DND-41 (cell line): ENCODE data around the gene TCF7L1.

ENCODE experiments used
- ATAC-seq: fragments of 200-7000 bp; cut with Tn5 transposase; 3 replicates; pipeline ENCODE4 v1.9.1; 2021; ENCODE audit warnings: low read depth; ENCODE audit not compliant: insufficient read depth
- DNase-seq: peaks from one replicate; pipeline ENCODE4 v3.0.0-alpha.2; 2020
- H2AFZ ChIP-seq: 2 replicates; pipeline ENCODE4 v1.6.0; 2012; ENCODE audit warnings: low read depth, low read length
- H3K27ac ChIP-seq: 2 replicates; pipeline ENCODE4 v1.5.1; 2012; ENCODE audit warnings: low read length, inconsistent platforms
- H3K27me3 ChIP-seq: fragments of 200-600 bp; sonication (generic); 2 replicates; pipeline ENCODE4 v1.6.0; 2012; ENCODE audit warnings: low read length, mild to moderate bottlenecking, inconsistent platforms; ENCODE audit not compliant: insufficient read depth, poor library complexity
- H3K36me3 ChIP-seq: 2 replicates; pipeline ENCODE4 v1.5.1; 2012; ENCODE audit warnings: low read length, inconsistent platforms; ENCODE audit not compliant: insufficient read depth
- H3K4me1 ChIP-seq: 2 replicates; pipeline ENCODE4 v1.5.1; 2012; ENCODE audit warnings: mild to moderate bottlenecking, low read length; ENCODE audit not compliant: insufficient read depth
- H3K4me2 ChIP-seq: 2 replicates; pipeline ENCODE4 v1.6.0; 2012; ENCODE audit warnings: mild to moderate bottlenecking, moderate library complexity, low read length, inconsistent platforms; ENCODE audit not compliant: insufficient read depth
- H3K4me3 ChIP-seq, 2 experiments: fragments of 200-600 bp in 1 of 2; shearing (Covaris generic) in 1 of 2; 2 replicates each; pipeline ENCODE4 v1.5.1; 2012 to 2016; ENCODE audit warnings: inconsistent platforms in 2 of 2, low read length in 2 of 2, mild to moderate bottlenecking in 2 of 2, low read depth in 1 of 2, moderate library complexity in 1 of 2
- H3K79me2 ChIP-seq: 2 replicates; pipeline ENCODE4 v1.6.0; 2012; ENCODE audit warnings: low read length, inconsistent platforms; ENCODE audit not compliant: insufficient read depth
- H3K9ac ChIP-seq: 2 replicates; pipeline ENCODE4 v1.6.0; 2012; ENCODE audit warnings: low read depth, mild to moderate bottlenecking, inconsistent platforms, low read length, moderate library complexity
- H3K9me3 ChIP-seq: 2 replicates; pipeline ENCODE4 v1.5.1; 2012; ENCODE audit warnings: low read length, moderate library complexity, mild to moderate bottlenecking, inconsistent platforms; ENCODE audit not compliant: insufficient read depth, severe bottlenecking
- H4K20me1 ChIP-seq: 2 replicates; pipeline ENCODE4 v1.6.0; 2012; ENCODE audit warnings: low read length; ENCODE audit not compliant: insufficient read depth
- CTCF ChIP-seq: IDR thresholded peaks from 2 replicates; pipeline ENCODE4 v1.5.1; 2012; ENCODE audit warnings: borderline replicate concordance, low read length, moderate library complexity, mild to moderate bottlenecking; ENCODE audit not compliant: poor library complexity, severe bottlenecking; ENCODE audit errors: extremely low read depth
- EZH2 ChIP-seq: IDR thresholded peaks from 3 replicates; pipeline ENCODE4 v1.6.1; 2012; ENCODE audit warnings: borderline replicate concordance, low read depth, mild to moderate bottlenecking, moderate library complexity, low read length, inconsistent platforms; ENCODE audit not compliant: severe bottlenecking

TCF7L1 gene

GRCh38 chr2:85137156-85137555 lies 4.0 kb downstream of the TCF7L1 start:
- H3K79me2 ChIP-seq, result no peaks in the 10 kb centered on the region
- no peak overlapping the region for H3K27ac ChIP-seq
- H3K4me3 ChIP-seq, result no peak overlapping the region
- no peaks in the 10 kb centered on the region for H3K36me3 ChIP-seq
- H4K20me1 ChIP-seq, result no peaks in the 10 kb centered on the region
- no peak overlapping the region for H2AFZ ChIP-seq
- H3K4me2 ChIP-seq, result no peak overlapping the region
- no peak overlapping the region for H3K9ac ChIP-seq
- ATAC-seq (no peak), DNase-seq (no peak)
- no peak for TF ChIP-seq CTCF
- no peak for TF ChIP-seq EZH2
- no peaks in the 10 kb centered on the region for H3K4me1 ChIP-seq
- no peaks in the 10 kb centered on the region for H3K9me3 ChIP-seq
- peaks cover 13% of the 10 kb centered on the region for H3K27me3 ChIP-seq

- H3K27me3 ChIP-seq, result peaks cover 28% of the 10 kb centered on the region
- no peak for DNase-seq
- no peaks in the 10 kb centered on the region for H3K36me3 ChIP-seq
- H4K20me1 ChIP-seq, result no peaks in the 10 kb centered on the region
- no peak overlapping the region for H3K4me3 ChIP-seq
- TF ChIP-seq EZH2, result no peak
- no peak for TF ChIP-seq CTCF
- no peaks in the 10 kb centered on the region for H3K79me2 ChIP-seq
- no peak overlapping the region for H2AFZ ChIP-seq
- no peak overlapping the region for H3K4me2 ChIP-seq
- H3K27ac ChIP-seq, result no peak overlapping the region
- ATAC-seq, result no peak
- no peak overlapping the region for H3K9ac ChIP-seq
- no peaks in the 10 kb centered on the region for H3K9me3 ChIP-seq
- H3K4me1 ChIP-seq, result no peaks in the 10 kb centered on the region
These were observed 10.4 kb downstream of the TCF7L1 start for GRCh38 chr2:85143463-85144082.

- no peak overlapping the region for H3K9ac ChIP-seq
- H2AFZ ChIP-seq, result no peak overlapping the region
- H3K27me3 ChIP-seq, result peaks cover 22% of the 10 kb centered on the region
- no peak for TF ChIP-seq CTCF
- TF ChIP-seq EZH2, result no peak
- H3K4me1 ChIP-seq, result no peaks in the 10 kb centered on the region
- H4K20me1 ChIP-seq, result no peaks in the 10 kb centered on the region
- DNase-seq (no peak), ATAC-seq (no peak)
- no peaks in the 10 kb centered on the region for H3K79me2 ChIP-seq
- no peak overlapping the region for H3K4me2 ChIP-seq
- no peaks in the 10 kb centered on the region for H3K36me3 ChIP-seq
- no peak overlapping the region for H3K27ac ChIP-seq
- no peaks in the 10 kb centered on the region for H3K9me3 ChIP-seq
- H3K4me3 ChIP-seq, result no peak overlapping the region
These were observed 12.1 kb downstream of the TCF7L1 start for GRCh38 chr2:85145116-85145820.
